PC-3 (cell line): Measurements from ENCODE around the gene HMX3.

Experiments
- EZH2 ChIP-seq: fragments of 300-600 bp; sonication (generic); IDR thresholded peaks from one replicate; pipeline ENCODE4 v1.6.1; 2017; ENCODE audit warnings: antibody characterized with exemption, mild to moderate bottlenecking, low read length; ENCODE audit not compliant: unreplicated experiment
- EZH2phosphoT487 ChIP-seq: fragments of 300-600 bp; sonication (generic); IDR thresholded peaks from 2 replicates; pipeline ENCODE4 v1.6.1; 2018; ENCODE audit warnings: mild to moderate bottlenecking, antibody characterized with exemption, low read length, borderline replicate concordance
- TF ChIP-seq, protein P1 (sequence below): fragments of 300-600 bp; sonication (generic); conservative IDR thresholded peaks from 2 replicates; pipeline ENCODE4 v1.5.1; 2017; ENCODE audit warnings: antibody characterized with exemption, low read depth, mild to moderate bottlenecking, low read length

DNA sequence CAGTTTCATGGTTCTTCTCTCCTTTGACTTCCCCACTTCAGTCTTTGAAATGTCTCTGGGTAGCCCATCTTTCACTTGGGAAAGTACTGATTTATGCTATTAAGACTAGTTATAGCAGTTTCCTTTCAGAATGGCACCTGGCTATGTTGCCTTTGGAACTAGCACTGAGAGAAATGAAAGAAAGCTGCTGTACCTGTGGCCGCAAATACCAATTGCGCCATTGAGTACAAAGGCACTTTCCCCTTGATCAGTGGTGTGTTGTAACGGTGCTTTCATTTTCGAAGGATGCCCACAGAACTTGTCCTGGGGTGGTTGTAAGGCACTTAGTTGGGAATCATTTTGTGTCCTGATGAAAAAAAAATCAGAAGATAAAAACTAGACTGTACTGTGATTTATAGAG lies 35.2 kb downstream of the HMX3 start:
- TF ChIP-seq, protein P1, sequence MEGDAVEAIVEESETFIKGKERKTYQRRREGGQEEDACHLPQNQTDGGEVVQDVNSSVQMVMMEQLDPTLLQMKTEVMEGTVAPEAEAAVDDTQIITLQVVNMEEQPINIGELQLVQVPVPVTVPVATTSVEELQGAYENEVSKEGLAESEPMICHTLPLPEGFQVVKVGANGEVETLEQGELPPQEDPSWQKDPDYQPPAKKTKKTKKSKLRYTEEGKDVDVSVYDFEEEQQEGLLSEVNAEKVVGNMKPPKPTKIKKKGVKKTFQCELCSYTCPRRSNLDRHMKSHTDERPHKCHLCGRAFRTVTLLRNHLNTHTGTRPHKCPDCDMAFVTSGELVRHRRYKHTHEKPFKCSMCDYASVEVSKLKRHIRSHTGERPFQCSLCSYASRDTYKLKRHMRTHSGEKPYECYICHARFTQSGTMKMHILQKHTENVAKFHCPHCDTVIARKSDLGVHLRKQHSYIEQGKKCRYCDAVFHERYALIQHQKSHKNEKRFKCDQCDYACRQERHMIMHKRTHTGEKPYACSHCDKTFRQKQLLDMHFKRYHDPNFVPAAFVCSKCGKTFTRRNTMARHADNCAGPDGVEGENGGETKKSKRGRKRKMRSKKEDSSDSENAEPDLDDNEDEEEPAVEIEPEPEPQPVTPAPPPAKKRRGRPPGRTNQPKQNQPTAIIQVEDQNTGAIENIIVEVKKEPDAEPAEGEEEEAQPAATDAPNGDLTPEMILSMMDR = no peak
- TF ChIP-seq EZH2phosphoT487 (no peak), EZH2 (no peak)
